Endometrial microvascular endothelial cells (primary cell): ENCODE results near the gene DCUN1D5. TPM values are rescaled to one million over a fixed set of nuclear protein-coding genes. Genes with fewer than 3 reads are reported as not detected.

Source experiments
- total RNA-seq: library from RNA; depleted of rRNA; stranded (reverse); fragments of >200 nt; gene quantifications from one replicate; pipeline ENCODE4 v1.2.3, GENCODE V29; 2015; ENCODE audit errors: inconsistent ontology term

DCUN1D5 gene
- total RNA-seq, 1 donor from 2014 or later: 144 TPM

Other genes with a start within 250 kb of the DCUN1D5 start
- gene MMP3, start 248.6 kb downstream of the DCUN1D5 start, total RNA-seq: not detected
- not detected for gene MMP12, start 217.2 kb downstream of the DCUN1D5 start, total RNA-seq
- gene MMP13, start 136.4 kb downstream of the DCUN1D5 start, total RNA-seq: not detected
- 8.4 TPM for gene DYNC2H1, start 17.3 kb upstream of the DCUN1D5 start, total RNA-seq